Measurements from ENCODE around the gene BAMBI. TPM values are rescaled to one million over a fixed set of nuclear protein-coding genes. Genes with fewer than 3 reads are reported as not detected.

The BAMBI gene
- total and polyA plus RNA-seq, 2 of the 8 experiments (the other 6 are each of a cell fraction or from before 2014, with no cell fraction given): 5.6 to 26.4 TPM

DNA sequence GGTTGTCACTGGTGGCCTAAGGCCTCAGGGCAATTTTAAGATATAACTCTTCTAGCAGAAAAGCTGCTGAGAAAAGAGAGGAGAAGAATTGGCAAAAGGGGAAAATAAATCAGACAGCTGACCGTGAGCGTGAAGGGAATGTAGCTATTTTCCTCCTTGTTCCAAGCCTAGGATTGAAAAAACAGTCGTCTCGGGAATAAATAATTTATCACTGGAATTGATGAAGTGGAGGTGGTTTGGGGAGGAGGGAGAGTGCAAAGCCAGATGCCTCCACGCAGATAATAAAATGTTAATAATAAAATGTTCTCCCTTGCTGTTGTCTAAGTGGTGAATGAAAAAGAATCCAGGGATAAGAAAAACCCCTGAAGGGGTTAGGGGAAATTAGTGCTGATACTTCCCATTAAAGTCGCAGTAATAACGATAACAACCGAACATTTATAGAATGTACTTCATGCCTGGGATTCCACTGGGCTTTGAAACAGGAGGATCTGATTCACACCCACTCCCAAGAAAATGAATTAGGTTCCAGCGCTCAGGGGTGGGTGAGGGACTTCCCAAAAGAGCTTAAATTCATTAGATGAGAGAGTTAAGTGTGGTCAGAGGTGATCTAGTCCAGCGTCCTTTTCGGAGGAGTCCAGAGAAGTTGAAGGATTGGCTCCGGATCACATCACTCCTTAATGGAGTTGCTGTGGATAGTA is 27.3 kb downstream of the BAMBI start (continued):
- TF ChIP-seq KDM4A (IDR thresholded peaks at IDR 0.05; ENCODE audit: low read depth, low read length, severe bottlenecking) (no peak), CHD1 (IDR thresholded peaks at IDR 0.05; ENCODE audit: low read depth, low read length) (no peak), PHF8 (conservative IDR thresholded peaks at IDR 0.05; ENCODE audit: low read depth, low read length) (no peak), GTF2F1 (IDR thresholded peaks at IDR 0.05; ENCODE audit: borderline replicate concordance, low read depth, low read length) (no peak), YY1 (IDR thresholded peaks at IDR 0.05; ENCODE audit: low read depth, low read length) (no peak), CHD2 (IDR thresholded peaks at IDR 0.05; ENCODE audit: low read length) (no peak), RFX5 (IDR thresholded peaks at IDR 0.05; ENCODE audit: borderline replicate concordance, low read depth, low read length) (no peak), EGR1 (IDR thresholded peaks at IDR 0.05; ENCODE audit: borderline replicate concordance, low read depth, low read length) (no peak)

All from H1 (cell line).